Heart left ventricle (tissue), 13 donors: ENCODE results near the gene TAPBP.

Experiments used
- CTCF ChIP-seq, 12 donors: fragments of 200-600 bp; sonication (generic) in 4 of 12; IDR thresholded peaks; one replicate each; pipeline versions ENCODE4 v1.5.0 to v1.8.0; 2018 to 2022; ENCODE audit warnings: antibody characterized with exemption in 12 of 12, mild to moderate bottlenecking in 5 of 12
- POLR2A ChIP-seq, 2 donors: fragments of 450-650 bp; IDR thresholded peaks; one replicate each; pipeline ENCODE4 v1.6.1; 2017; ENCODE audit warnings: antibody characterized with exemption in 2 of 2, mild to moderate bottlenecking in 2 of 2, moderate library complexity in 2 of 2
- donor health status: ischemic (EF 13 %, LVEDD 7.1; RV severe dilation, severe dysfunction).
- donor health status: DM: no; HTN: yes; CAD: no.
- donor health status: DM: no; HTN: no; CAD: no.
- donor health status: ischemic (EF 25% LVEDD 6.9; RV normal size, moderate dysfunction).
- donor health status: ischemic (EF 25% LVEDD 5.7; RV mildly dilated, moderate dysfunction).
- donor health status: ischemic (EF 35%, LVEDD 5.7; RV mildly dilated, moderate dysfunction).
- donor health status: nonischemic (EF 11% LVEDD 7.7; RV severe dilation, severe dysfunction).
- donor health status: DM: yes; HTN: yes; CAD: no.
- donor health status: PGD.
- donor health status: ischemic (EF 29% LVEDD 5.4; RV normal size, mild dysfunction).
- donor health status: nonischemic (EF 23%, LVEDD 6.1; RV moderate dilation, normal function).

- TF ChIP-seq CTCF (IDR thresholded peaks at IDR 0.05) (peak; percentile 42 to 69 (median 60)), POLR2A (IDR thresholded peaks at IDR 0.05) (no peak)
Measured at GRCh38 chr6:33344701-33345697, 31.1 kb upstream of the TAPBP start.
